SK-N-MC (cell line): ENCODE measurements around the gene METTL17.

Experiments used
- EZH2 ChIP-seq: fragments of 200-600 bp; sonication (generic); IDR thresholded peaks from one replicate; pipeline ENCODE4 v1.6.1; 2017; ENCODE audit warnings: antibody characterized with exemption
- POLR2AphosphoS5 ChIP-seq: IDR thresholded peaks from 2 replicates; pipeline ENCODE4 v1.6.1; 2012; ENCODE audit warnings: mild to moderate bottlenecking, low read depth, low read length, borderline replicate concordance

DNA sequence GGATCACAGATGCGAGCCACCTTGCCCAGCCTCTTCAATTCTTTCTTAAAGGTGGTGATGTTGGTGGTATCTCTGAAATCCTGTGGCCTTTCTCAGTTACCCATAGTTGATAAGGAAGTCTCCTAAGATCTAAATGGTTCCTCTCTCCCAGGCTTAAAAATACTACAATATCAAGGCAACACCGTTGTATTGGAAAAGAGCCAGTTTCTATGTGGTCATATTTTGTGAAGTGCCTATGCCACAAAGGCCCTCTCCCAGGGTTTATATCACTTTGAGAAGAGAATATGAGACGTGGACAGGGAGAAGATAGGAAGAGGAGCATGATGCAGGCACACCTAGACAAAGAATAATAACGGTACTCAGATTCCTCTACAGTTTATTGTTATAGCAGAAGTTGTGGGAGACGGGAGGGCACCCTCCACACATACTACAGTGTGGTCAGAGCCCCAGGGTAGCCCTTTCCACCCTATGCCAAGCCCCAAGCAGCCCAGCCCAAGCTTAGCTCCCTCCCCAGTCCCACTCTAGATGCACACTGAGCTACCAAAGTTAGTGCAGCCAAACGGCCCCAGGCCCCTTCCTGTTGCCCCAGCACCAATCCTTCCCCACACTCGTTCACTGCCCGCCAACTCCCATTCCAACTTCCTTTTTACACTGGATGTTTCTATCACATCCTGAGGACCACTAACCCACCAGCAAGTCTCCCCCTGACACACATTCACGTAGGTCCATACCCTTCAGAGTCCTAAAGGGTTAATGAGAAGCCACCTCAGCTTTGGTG lies 26.8 kb downstream of the METTL17 start:
- no peak for TF ChIP-seq EZH2
- no peak for TF ChIP-seq POLR2AphosphoS5
